GM18526 (cell line): ENCODE measurements around the gene ENDOD1.

Experiments
- POLR2A ChIP-seq: IDR thresholded peaks from 3 replicates; pipeline ENCODE4 v1.6.1; 2011; ENCODE audit not compliant: insufficient read length; ENCODE audit errors: extremely low read depth

The ENDOD1 gene

DNA sequence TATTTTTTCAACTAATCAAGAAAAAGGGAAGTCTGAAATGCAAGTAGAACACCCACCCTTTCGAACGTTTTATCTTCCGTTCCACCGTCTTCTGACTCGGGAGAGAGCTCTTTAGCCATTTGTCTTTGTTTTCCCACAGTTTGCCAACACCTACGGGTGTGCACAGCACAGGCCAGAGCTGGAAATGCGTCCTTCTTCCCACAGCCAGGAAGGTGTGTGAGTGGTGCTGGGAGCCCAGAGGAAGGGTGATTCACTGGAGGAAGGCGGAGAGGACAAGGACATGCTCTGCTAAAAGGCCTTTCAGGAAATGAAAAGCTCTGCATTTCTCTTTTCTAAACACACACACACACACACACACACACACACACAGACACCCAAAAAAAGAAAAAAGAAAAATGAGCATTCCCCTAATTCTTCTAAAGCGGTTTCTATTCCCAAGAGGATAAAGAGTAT is 18.5 kb downstream of the ENDOD1 start:
- TF ChIP-seq POLR2A = no peak

DNA sequence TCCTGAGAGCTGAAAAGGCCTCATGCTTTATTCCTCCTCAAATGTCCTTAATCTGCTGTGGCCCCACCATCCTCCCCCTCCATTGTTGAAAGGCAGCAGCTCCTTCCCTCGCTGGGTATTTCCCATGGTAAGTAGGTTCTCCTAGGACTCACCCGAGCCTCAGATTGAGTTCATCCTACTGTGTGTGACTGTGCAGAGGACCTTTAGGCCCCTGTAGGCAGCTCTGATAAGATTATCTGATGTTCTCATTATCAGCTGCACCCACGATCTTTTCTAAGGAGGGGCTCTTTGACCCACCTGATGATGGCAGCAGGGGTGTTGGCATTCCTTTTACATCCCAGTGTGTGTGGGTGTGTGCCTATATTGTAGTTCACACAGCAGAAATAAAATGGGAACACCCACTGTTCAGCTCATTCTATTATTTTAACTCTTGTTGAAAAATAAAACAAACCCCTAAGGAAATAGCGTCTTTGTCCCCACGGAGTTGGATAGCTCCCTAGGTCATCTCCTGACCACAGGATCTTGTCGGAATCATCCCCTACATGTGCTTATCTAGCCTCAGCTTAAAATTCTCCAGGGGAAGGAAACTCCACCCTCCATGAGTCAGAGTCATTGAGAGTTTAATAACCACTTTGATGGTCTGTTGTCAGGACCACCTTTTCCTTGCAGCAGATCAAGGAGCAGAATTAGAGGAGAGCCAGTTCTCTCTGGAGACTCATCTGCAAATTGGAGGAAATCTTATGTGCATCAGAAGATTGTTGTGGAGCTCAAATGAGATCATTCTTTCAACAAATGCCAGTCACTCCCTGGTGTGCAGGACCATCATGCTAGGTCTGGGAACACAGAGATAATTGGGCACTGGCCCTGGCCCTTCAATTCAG is 19.3 kb downstream of the ENDOD1 start:
- TF ChIP-seq POLR2A = no peak

DNA sequence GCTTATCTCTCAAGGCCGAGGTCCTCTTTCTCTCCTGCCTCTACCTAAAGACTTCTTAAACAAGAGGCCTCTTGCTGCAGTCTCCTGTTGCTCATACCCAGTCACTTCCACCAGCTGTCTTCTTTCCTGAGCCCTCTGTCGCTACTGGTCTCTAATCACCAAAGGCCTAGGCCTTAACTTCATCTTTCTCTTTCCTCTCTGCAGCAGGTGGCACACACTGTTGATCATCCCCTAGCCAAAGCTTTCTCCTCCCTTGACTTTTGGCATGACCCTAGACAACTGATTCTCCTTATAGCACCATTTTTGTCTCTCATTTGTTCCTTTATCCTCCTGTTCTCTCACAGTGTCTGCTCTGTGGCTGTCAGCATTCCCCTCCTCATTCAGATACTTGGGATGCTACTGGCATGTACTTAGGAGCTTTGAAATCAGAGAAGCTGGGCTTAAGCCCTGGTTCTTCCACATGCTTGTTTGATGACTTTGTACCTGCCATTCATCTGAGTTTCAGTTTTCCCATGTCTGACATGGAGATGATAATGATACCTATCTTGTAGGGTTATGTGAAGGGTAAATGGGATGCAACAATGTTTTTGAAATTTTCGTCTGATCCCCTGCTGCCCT is 22.4 kb downstream of the ENDOD1 start:
- TF ChIP-seq POLR2A = no peak

DNA sequence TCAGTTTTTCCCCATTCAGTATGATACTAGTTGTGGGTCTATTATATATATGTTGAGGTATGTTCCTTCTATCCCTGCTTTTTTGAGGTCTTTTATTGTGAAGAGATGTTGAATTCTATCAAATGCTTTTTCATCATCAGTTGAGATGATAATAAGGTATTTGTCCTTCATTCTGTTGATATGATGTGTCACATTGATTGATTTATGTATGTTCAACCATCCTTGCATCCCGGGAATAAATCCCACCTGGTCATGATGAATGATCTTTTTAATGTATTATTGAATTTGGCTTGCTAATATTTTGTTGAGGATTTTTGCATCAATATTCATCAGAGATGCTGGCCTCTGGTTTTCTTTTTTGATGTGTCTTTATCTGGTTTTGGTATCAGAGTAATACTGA is 26.0 kb downstream of the ENDOD1 start:
- no peak for TF ChIP-seq POLR2A

DNA sequence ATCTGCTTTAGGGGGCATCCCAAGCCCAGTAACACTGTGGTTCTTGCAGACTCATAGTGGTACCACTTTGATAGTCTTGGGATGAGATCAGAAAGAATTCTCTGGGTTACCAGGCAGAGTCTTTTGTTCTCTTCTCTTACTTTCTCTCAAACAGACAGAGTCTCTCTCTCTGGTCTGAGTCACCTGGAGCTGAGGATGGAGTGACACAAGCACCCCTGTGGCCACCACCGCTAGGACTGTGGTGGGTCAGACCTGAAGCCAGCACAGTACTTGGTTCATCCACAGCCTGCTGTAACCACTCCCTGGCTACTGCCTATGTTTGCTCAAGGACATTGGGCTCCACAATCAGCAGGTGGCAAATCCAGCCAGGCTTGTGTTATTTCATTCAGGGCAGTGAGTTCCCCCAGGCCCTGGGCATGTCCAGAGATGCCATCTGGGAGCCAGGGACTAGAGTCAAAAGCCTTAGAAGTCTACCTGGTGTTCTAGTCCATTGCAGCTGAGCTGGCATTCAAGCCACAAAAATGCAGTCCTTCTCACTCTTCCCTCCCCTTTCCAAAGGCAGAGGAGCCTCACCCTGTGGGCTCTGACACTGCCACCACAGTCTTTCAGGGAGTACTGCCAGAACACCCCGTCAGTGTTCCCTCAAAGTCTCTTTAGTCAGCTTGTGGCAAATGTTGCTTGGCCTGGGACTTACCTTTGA is 29.9 kb downstream of the ENDOD1 start:
- TF ChIP-seq POLR2A = no peak

DNA sequence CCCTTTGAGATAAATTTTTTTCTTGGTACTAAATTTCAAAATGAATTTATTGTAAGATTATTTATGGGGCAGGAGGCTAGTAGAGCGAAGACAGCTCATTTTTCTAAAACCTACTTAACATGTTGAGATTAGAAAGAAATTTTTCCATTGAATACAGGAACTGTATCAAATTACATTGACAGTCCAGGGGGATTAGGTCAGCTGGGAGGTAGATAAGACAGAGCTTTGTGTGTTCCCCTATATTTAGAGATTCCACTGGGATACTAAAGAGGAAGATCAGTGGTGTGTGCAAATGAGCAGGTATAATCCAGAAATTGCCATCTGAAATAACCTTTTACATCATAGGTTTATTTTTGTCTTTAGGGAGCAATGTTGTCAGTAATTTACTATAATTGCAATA is 32.1 kb downstream of the ENDOD1 start:
- TF ChIP-seq POLR2A = no peak

DNA sequence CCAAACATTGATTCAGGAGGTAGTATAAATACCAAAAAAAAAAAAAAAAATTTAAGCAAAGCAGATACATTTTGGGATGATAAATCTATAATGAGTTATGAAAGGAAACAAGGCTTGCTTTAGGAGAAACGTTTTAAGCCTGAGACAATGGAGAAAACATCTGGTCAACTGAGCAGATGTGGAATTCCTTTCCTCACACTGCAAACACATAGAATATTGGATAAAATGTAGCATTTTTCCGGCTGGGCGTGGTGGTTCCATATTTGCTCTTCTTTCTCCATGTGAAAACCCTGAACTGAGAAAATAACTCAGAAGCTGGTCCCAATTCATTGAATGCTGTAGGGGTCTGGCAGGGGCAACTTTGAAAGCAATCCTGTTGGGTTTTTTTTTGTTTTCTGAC is 33.9 kb downstream of the ENDOD1 start:
- no peak for TF ChIP-seq POLR2A

DNA sequence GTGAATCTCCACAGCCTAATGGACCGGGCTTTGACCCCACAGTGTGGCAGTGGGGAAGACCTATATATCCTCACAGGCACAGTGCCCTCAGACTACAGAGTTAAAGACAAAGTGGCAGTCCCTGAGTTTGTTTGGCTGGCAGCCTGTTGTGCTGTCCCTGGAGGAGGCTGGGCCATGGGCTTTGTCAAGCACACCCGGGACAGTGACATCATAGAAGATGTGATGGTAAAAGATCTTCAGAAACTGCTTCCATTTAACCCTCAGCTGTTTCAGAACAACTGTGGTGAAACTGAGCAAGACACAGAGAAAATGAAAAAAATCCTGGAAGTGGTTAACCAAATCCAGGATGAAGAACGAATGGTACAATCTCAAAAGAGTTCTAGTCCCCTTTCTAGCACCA is 39.0 kb downstream of the ENDOD1 start:
- TF ChIP-seq POLR2A = no peak

DNA sequence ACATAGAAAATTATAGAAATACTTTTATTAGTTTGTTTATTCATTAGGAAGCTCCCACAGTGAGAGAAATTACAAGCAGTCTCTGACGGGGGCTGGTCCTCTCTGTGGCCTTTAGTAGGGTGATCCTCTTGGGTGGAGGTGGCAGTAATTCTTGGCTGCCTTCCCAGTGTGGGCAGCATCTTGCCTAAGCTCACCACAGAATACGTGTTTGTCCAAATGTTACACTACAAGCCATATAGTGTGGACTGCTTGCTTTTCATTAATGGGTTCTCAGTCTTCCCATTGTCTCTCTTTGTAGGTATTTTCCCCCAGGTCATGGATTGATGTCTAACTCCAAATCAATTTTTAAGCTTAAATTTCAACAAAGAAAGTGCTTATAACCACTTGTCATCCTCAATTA is 43.3 kb downstream of the ENDOD1 start:
- no peak for TF ChIP-seq POLR2A

DNA sequence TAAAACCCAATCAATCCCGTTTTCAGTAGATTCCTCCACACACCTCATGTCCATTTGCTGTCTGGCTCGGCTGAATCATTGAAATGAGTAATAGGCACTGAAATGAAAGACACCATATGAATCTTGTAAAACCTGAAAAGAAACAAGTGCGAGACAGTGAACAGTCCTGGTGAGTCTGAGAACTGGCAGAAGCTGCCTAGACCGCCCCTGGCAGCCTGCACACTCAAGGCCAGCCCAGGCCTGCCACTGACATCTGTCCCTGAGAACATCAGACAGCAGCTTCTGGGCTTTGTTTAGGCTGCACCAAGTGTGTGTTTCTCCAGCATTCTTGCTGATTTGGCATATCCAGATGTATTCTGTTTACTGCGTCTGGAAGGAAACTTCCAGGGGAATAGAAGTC is 44.8 kb downstream of the ENDOD1 start:
- no peak for TF ChIP-seq POLR2A

DNA sequence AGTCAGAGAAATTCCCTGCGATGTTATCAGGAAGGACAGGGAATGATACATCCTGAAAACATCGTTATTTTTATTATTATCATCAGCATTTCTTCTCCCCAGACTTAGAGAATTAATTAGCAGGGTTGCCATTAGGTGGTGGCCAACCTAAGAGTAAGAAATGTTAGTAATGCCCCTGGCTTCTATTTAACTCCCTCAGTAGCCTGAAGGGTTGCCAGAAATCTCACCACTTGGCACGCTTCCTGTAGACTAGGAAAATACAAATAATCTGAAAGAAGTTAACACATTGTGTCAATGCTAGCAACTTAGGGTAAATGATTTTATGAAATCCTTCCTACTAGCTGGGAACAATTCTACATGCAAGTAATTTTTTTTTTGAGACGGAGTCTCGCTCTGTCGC is 45.5 kb downstream of the ENDOD1 start:
- no peak for TF ChIP-seq POLR2A

DNA sequence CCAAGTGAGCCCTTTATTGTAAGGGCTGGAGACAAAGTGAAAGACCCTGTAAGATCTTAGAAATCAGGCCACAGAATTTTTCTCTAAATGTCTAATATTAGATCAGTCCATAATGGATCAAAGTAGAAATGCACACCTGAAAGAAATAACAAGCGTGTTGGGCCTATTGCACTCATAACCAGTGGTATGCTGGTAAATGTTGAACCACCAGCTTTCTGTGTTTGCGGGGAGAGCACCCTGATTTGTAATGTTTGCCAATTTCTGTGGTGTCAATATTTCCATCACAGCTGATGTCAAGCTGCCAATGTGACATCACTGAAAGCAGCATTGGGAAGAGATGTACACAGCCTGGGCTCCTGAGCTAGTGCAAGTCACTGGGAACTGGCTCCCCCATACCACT is 46.2 kb downstream of the ENDOD1 start:
- no peak for TF ChIP-seq POLR2A

DNA sequence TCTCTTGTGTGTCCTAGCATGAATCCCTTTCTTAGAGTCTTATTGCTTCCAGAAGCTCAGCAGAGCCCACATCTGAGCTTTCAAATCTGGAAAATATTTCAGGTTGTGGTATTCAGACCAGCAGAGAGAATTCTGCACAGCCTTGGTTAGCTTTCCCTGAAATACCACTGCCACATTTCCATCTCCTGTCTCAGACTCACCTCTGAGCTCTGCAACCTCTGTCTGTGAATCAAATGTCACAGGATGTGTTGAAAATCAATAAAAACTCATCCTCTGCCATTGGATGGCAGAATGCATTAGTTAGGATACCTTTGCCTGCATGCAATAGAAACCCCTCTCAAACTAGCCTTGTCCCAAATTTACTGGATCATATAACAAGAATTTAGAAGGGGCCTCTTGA is 47.7 kb downstream of the ENDOD1 start:
- no peak for TF ChIP-seq POLR2A

DNA sequence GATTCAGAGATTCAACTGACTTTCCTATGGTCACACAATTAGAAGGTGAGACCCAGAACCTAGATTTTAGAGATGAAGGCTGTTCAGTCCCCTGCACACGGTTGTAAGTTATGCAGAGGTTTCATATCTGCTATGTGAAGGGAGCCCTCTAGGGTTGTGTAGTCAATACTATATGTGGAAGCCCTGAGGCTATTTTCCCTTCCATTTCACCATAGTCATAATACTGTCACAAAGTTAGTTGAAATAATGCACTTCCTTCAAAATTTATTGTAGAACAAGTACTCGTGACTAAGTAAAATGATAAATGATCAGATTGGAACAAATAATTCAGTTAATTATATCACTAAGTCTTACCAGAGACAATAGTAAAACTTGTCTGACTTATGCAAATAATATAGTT is 48.8 kb downstream of the ENDOD1 start:
- TF ChIP-seq POLR2A = no peak

DNA sequence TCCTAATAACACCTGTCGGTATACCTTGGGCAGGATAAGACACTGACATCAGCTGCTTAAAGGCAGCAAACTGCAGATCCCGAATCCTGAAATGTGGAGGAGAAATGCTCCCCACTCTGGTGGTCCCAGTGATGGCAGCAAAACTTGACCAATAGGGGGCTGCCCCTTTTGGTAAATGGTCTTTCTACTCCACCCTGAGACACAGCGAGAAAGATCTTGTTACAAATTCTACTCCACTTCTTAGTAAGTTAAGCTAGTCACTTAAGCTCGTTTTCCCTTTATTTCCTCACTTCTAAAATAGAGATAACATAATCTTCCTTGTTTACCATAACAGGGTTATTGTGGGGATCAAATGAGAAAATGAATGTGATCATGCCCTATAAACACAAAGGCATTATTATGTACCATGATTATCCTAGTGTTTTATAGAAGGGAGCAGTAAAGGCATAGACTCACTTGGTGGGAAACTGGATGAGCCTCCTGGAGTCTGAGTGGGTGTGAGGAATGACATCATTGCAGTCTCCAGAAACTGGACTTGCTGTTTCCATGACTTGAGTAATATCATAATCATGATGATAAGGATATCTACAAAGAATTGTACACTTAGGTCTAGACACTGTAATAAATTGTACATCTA is 50.9 kb downstream of the ENDOD1 start:
- TF ChIP-seq POLR2A = no peak

DNA sequence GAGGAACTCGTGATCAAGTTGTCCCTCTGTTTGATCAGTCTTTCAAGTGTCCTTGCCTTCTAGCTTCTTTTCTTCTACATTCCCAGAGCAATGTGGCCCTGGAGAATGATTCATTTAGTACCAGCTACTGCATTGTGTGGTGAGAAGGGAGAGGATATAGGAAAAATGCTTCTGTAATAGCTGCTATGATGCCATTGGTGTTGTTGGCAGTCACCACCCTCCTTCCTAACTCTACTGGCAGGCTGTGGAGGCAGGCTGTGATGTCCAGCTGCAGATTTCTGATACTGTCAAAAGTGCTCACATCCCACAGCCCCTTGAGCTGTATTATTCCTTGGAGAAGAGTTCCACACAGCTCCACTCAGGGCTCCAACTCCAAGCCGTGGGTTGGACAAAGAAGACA is 52.8 kb downstream of the ENDOD1 start:
- no peak for TF ChIP-seq POLR2A
